ENCODE data around the gene ENTPD6.

- no peak for TF ChIP-seq CTCF (IDR thresholded peaks at IDR 0.05; ENCODE audit: poor library complexity)
- no peak for TF ChIP-seq EZH2 (IDR thresholded peaks at IDR 0.05; ENCODE audit: borderline replicate concordance)
Measured at GRCh38 chr20:25206063-25206403, 10.5 kb downstream of the ENTPD6 start.
